Panc1 (cell line): ENCODE measurements around the gene KRT10.

Source experiments
- CTCF ChIP-seq: fragments of 450-650 bp; IDR thresholded peaks from 2 replicates; pipeline ENCODE4 v1.5.1; 2017; ENCODE audit warnings: mild to moderate bottlenecking
- SIN3A ChIP-seq: IDR thresholded peaks from 2 replicates; pipeline ENCODE4 v1.6.1; 2012; ENCODE audit warnings: low read depth, mild to moderate bottlenecking, low read length, moderate library complexity, borderline replicate concordance; ENCODE audit not compliant: insufficient read depth
- TCF7L2 ChIP-seq: IDR thresholded peaks from 2 replicates; pipeline ENCODE4 v1.6.1; 2011; ENCODE audit warnings: mild to moderate bottlenecking, low read depth, low read length, inconsistent platforms

- TF ChIP-seq SIN3A = no peak
- no peak for TF ChIP-seq CTCF
- TF ChIP-seq TCF7L2 = no peak
Observed at GRCh38 chr17:40817103-40817682, 5.2 kb downstream of the KRT10 start.
